NCI-H460 (cell line): ENCODE data around the gene CFAP53. TPM values are rescaled to one million over a fixed set of nuclear protein-coding genes. Genes with fewer than 3 reads are reported as not detected.

Source experiments
- small RNA-seq, 2 experiments: library from RNA; depleted of rRNA; stranded (forward); fragments of <200 nt; gene quantifications; one replicate each; pipeline ENCODE3, GENCODE V24; 2014
- total RNA-seq: library from RNA; depleted of rRNA; stranded (reverse); fragments of >200 nt; shearing (Covaris generic); gene quantifications from 2 replicates; pipeline ENCODE4 v1.2.3, GENCODE V29; 2014; rRNA removed

The CFAP53 gene
- total RNA-seq, 1 experiment from 2014 or later = 0.35 TPM

Small RNA genes lying within 50 kb of the gene (small RNA-seq; reads per million reads assigned to genes)
- 0 to 0.29 reads per million in 2 experiments for gene RN7SL310P

Other genes with a start within 250 kb of the CFAP53 start
- 25.0 and 26.2 TPM in 2 replicates for gene MYO5B, start 71.3 kb downstream of the CFAP53 start, total RNA-seq
- gene MBD1, start 15.0 kb upstream of the CFAP53 start, total RNA-seq = 54.9 and 57.1 TPM in 2 replicates
- gene CXXC1, start 21.2 kb upstream of the CFAP53 start, total RNA-seq = 21.9 and 28.6 TPM in 2 replicates
- gene SKA1, start 108.6 kb upstream of the CFAP53 start, total RNA-seq = 58.7 and 60.9 TPM in 2 replicates